Stimulated activated CD8-positive, alpha-beta memory T cell treated with anti-CD3 and anti-CD28 coated beads, Interleukin-2, amount 100 ng/mL, for 1 hour (primary cell): ENCODE results near the gene NTN3.

Experiments
- DNase-seq, 2 donors: peaks; one replicate each; pipeline ENCODE4 v3.0.0-alpha.2; 2020; ENCODE audit warnings: low read depth in 2 of 2

Gene NTN3

DNA sequence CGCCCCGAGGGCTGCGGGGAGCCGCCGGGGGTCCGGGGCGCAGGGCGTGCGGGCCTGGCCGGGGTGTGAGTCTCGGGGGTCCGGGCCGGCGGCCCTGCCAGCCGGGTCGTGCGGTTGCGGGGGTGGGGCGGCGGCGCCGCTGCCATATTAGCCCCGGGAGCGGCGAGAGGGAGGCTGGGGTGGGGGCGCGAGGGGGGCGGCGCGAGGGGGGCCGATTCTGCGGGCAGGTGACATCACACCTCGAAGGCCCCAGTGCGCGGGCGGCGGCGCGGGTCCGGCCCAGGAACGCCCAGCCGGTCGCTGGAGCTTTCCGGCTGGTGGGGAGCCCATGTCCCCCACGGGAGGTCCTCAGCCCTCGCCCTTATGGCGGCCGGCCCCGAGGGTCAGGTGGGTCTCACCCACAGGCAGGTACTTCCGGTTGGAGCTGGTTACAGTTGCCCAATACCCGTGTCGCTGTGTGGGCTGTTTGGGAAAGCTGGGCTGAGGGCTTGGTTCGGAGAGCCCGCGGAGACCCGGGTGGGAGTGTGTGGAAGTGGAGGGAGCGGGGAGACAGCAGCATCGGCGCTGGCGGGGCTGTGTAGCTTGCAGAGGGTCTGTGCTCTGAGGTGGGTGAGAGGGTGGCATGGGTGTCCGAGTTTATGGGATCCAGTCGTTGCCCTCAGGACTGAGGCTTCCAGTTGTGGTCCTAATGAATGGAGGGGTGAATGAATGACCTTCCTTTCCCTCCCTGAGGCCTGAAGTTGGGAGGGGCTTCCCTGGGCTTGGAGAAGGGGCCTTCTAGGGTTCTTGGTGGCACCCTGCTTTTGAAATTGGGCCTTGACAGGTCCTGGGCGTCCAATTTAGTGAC, 43.5 kb downstream of the NTN3 start:
- DNase-seq: no peak

DNA sequence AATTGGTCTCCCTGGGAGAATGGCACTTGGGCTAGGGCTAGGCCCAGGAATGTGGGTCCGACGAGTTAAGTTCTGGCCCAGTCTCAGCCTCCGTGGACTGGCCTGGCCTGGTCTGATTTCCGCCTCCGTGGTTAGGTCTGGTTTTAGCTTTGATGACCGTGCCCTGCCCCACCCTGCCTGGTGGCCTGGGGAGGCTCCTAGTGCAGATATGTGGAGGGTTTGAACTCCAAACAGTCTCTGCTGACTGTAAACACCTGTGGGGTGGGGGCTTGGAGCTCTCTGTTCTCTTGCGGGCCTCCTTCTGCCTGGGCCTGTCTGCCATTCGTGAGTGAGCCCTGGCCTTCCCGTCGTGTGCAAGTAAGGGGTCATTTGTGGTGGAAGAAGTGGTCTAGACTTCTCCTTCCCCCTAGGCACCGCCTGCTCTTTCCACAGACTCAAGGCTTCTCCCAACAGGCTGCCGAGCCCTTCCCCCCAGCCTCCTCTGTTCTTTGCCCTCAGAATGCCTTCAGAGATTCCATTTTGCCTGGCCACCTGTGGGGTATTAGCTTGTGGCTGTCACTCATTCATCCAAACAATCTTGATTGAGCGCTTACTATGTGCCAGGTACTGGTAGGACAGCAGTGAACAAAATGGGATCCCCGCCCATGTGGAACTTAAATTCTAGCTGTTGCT, 44.2 kb downstream of the NTN3 start:
- no peak for DNase-seq

GRCh38 chr16:2516391-2517240, 45.5 kb downstream of the NTN3 start:
- DNase-seq: no peak

GRCh38 chr16:2517954-2518605, 47.0 kb downstream of the NTN3 start:
- no peak for DNase-seq

DNA sequence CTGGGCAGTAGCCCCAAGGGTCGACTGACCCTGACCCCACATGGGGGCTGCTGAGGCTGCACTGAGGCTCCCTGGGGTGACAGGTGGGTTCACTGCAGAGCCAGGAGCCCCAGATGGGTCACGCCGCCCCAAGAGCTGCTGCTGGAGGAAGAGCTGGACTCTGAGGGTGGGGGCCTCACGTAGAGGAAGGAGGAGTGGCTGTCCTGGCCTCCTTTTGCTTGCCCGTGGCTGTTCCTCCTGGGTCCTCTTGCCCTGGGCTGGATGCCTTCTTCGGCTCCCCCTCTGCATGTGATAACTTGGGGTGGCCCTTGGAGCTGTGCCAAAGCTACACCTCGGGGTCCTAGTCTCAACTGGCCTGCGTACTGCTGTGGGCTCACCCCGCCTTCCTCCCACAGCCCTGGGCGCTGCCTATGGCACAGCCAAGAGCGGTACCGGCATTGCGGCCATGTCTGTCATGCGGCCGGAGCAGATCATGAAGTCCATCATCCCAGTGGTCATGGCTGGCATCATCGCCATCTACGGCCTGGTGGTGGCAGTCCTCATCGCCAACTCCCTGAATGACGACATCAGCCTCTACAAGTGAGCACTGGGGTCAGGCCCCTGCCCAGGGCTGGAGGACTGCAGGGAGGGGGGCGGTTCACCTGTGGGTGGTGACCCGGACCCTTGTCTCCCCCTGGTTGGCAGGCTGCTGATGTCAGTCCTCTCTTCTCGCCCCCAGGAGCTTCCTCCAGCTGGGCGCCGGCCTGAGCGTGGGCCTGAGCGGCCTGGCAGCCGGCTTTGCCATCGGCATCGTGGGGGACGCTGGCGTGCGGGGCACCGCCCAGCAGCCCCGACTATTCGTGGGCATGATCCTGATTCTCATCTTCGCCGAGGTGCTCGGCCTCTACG, 48.0 kb downstream of the NTN3 start:
- no peak for DNase-seq

DNA sequence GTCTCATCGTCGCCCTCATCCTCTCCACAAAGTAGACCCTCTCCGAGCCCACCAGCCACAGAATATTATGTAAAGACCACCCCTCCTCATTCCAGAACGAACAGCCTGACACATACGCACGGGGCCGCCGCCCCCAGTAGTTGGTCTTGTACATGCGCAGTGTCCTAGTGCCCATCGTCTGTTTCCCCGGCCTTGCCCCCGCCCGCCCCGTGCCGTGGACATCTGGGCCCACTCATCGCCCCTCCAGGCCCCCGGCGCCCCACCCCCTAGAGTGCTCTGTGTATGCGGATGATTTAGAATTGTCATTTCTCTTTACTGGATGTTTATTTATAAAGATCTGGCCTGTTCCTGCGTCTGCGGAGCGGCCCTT, 48.6 kb downstream of the NTN3 start:
- no peak for DNase-seq

GRCh38 chr16:2520097-2520783, 49.1 kb downstream of the NTN3 start, which contains the start of gene AMDHD2:
TSS of gene AMDHD2 (plus strand) at chr16:2520371. CDS start at chr16:2520459, 88 bp downstream.
- peak; percentile 77 to 79 for DNase-seq

- DNase-seq: no peak
These were observed 49.9 kb downstream of the NTN3 start for GRCh38 chr16:2520784-2521531.
